DND-41 (cell line): ENCODE measurements around the gene TCP1.

Experiments
- ATAC-seq: fragments of 200-7000 bp; cut with Tn5 transposase; 3 replicates; pipeline ENCODE4 v1.9.1; 2021; ENCODE audit warnings: low read depth; ENCODE audit not compliant: insufficient read depth
- DNase-seq: peaks from one replicate; pipeline ENCODE4 v3.0.0-alpha.2; 2020
- H2AFZ ChIP-seq: 2 replicates; pipeline ENCODE4 v1.6.0; 2012; ENCODE audit warnings: low read depth, low read length
- H3K27ac ChIP-seq: 2 replicates; pipeline ENCODE4 v1.5.1; 2012; ENCODE audit warnings: low read length, inconsistent platforms
- H3K27me3 ChIP-seq: fragments of 200-600 bp; sonication (generic); 2 replicates; pipeline ENCODE4 v1.6.0; 2012; ENCODE audit warnings: low read length, mild to moderate bottlenecking, inconsistent platforms; ENCODE audit not compliant: insufficient read depth, poor library complexity
- H3K36me3 ChIP-seq: 2 replicates; pipeline ENCODE4 v1.5.1; 2012; ENCODE audit warnings: low read length, inconsistent platforms; ENCODE audit not compliant: insufficient read depth
- H3K4me1 ChIP-seq: 2 replicates; pipeline ENCODE4 v1.5.1; 2012; ENCODE audit warnings: mild to moderate bottlenecking, low read length; ENCODE audit not compliant: insufficient read depth
- H3K4me2 ChIP-seq: 2 replicates; pipeline ENCODE4 v1.6.0; 2012; ENCODE audit warnings: mild to moderate bottlenecking, moderate library complexity, low read length, inconsistent platforms; ENCODE audit not compliant: insufficient read depth
- H3K4me3 ChIP-seq, 2 experiments: fragments of 200-600 bp in 1 of 2; shearing (Covaris generic) in 1 of 2; 2 replicates each; pipeline ENCODE4 v1.5.1; 2012 to 2016; ENCODE audit warnings: inconsistent platforms in 2 of 2, low read length in 2 of 2, mild to moderate bottlenecking in 2 of 2, low read depth in 1 of 2, moderate library complexity in 1 of 2
- H3K79me2 ChIP-seq: 2 replicates; pipeline ENCODE4 v1.6.0; 2012; ENCODE audit warnings: low read length, inconsistent platforms; ENCODE audit not compliant: insufficient read depth
- H3K9ac ChIP-seq: 2 replicates; pipeline ENCODE4 v1.6.0; 2012; ENCODE audit warnings: low read depth, mild to moderate bottlenecking, inconsistent platforms, low read length, moderate library complexity
- H3K9me3 ChIP-seq: 2 replicates; pipeline ENCODE4 v1.5.1; 2012; ENCODE audit warnings: low read length, moderate library complexity, mild to moderate bottlenecking, inconsistent platforms; ENCODE audit not compliant: insufficient read depth, severe bottlenecking
- H4K20me1 ChIP-seq: 2 replicates; pipeline ENCODE4 v1.6.0; 2012; ENCODE audit warnings: low read length; ENCODE audit not compliant: insufficient read depth
- CTCF ChIP-seq: IDR thresholded peaks from 2 replicates; pipeline ENCODE4 v1.5.1; 2012; ENCODE audit warnings: borderline replicate concordance, low read length, moderate library complexity, mild to moderate bottlenecking; ENCODE audit not compliant: poor library complexity, severe bottlenecking; ENCODE audit errors: extremely low read depth
- EZH2 ChIP-seq: IDR thresholded peaks from 3 replicates; pipeline ENCODE4 v1.6.1; 2012; ENCODE audit warnings: borderline replicate concordance, low read depth, mild to moderate bottlenecking, moderate library complexity, low read length, inconsistent platforms; ENCODE audit not compliant: severe bottlenecking

Gene TCP1

GRCh38 chr6:159756508-159756907 lies 32.9 kb downstream of the TCP1 start:
- Histone ChIP-seq H3K36me3 (peaks cover 72% of the 10 kb centered on the region), H3K27me3 (no peaks in the 10 kb centered on the region), H3K4me3 (no peak overlapping the region), H3K79me2 (peaks cover 44% of the 10 kb centered on the region), H3K27ac (no peak overlapping the region), H3K9me3 (no peaks in the 10 kb centered on the region), H4K20me1 (no peaks in the 10 kb centered on the region; the same call in 1 of the 2 replicates), H2AFZ (no peak overlapping the region), H3K4me1 (peaks cover 14% of the 10 kb centered on the region), H3K9ac (no peak overlapping the region), H3K4me2 (no peak overlapping the region)
- ATAC-seq = no peak
- no peak for DNase-seq
- TF ChIP-seq CTCF (no peak), EZH2 (no peak)

GRCh38 chr6:159754959-159755914 lies 34.2 kb downstream of the TCP1 start:
- H4K20me1 ChIP-seq = no peaks in the 10 kb centered on the region; the same call in 1 of the 2 replicates
- peaks cover 84% of the 10 kb centered on the region for H3K36me3 ChIP-seq
- no peak overlapping the region for H2AFZ ChIP-seq
- peaks cover 41% of the 10 kb centered on the region; the same call in 1 of the 2 replicates for H3K79me2 ChIP-seq
- no peak for ATAC-seq
- no peaks in the 10 kb centered on the region for H3K27me3 ChIP-seq
- H3K27ac ChIP-seq = no peak overlapping the region
- H3K4me3 ChIP-seq = no peak overlapping the region
- DNase-seq = no peak
- TF ChIP-seq CTCF (no peak), EZH2 (no peak)
- H3K9ac ChIP-seq = no peak overlapping the region
- peaks cover 4% of the 10 kb centered on the region for H3K4me1 ChIP-seq
- H3K4me2 ChIP-seq = no peak overlapping the region
- no peaks in the 10 kb centered on the region for H3K9me3 ChIP-seq

GRCh38 chr6:159754401-159754800 lies 35.0 kb downstream of the TCP1 start:
- H4K20me1 ChIP-seq = no peaks in the 10 kb centered on the region; the same call in 1 of the 2 replicates
- H3K9me3 ChIP-seq = no peaks in the 10 kb centered on the region
- DNase-seq = no peak
- no peaks in the 10 kb centered on the region for H3K4me1 ChIP-seq
- ATAC-seq = no peak
- TF ChIP-seq EZH2 (no peak), CTCF (no peak)
- peaks cover 44% of the 10 kb centered on the region; the same call in 1 of the 2 replicates for H3K79me2 ChIP-seq
- H3K4me3 ChIP-seq = no peak overlapping the region
- H3K36me3 ChIP-seq = peaks cover 93% of the 10 kb centered on the region
- H3K27me3 ChIP-seq = no peaks in the 10 kb centered on the region
- H2AFZ ChIP-seq = no peak overlapping the region
- no peak overlapping the region for H3K27ac ChIP-seq
- H3K9ac ChIP-seq = no peak overlapping the region
- H3K4me2 ChIP-seq = no peak overlapping the region
